Measurements from ENCODE around the gene AOPEP.

Gene AOPEP

DNA sequence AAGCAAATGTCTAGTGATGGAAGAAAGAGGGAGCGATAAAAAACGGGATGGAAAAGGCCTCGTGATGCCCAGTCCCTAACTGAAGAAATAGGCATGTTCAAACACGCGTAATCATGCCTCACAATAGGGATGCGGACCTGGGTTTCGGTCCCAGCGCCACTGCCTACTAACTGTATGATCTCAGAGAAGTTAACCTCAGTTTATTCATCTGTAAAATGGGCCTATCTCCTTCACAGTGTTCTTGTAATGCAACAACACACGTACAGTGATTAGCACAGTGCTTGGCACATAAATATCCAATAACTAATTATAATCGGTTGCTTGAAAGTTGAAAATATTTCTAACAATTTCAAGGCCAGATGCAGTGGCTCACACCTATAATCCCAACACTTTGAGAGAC lies 409.3 kb downstream of the AOPEP start:
- no peak for DNase-seq (ENCODE audit: low spot score)
- TF ChIP-seq, protein P1, sequence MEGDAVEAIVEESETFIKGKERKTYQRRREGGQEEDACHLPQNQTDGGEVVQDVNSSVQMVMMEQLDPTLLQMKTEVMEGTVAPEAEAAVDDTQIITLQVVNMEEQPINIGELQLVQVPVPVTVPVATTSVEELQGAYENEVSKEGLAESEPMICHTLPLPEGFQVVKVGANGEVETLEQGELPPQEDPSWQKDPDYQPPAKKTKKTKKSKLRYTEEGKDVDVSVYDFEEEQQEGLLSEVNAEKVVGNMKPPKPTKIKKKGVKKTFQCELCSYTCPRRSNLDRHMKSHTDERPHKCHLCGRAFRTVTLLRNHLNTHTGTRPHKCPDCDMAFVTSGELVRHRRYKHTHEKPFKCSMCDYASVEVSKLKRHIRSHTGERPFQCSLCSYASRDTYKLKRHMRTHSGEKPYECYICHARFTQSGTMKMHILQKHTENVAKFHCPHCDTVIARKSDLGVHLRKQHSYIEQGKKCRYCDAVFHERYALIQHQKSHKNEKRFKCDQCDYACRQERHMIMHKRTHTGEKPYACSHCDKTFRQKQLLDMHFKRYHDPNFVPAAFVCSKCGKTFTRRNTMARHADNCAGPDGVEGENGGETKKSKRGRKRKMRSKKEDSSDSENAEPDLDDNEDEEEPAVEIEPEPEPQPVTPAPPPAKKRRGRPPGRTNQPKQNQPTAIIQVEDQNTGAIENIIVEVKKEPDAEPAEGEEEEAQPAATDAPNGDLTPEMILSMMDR (IDR thresholded peaks at IDR 0.05; ENCODE audit: extremely low read depth, insufficient read depth, missing control alignments), result no peak
- in situ Hi-C loops (cut with MboI; ENCODE audit: low pct_unique_long_range_greater_than_20kb, low sequenced_read_pairs, unreplicated experiment), result no loop called here

Measured in GM13977 (cell line).